Measurements from ENCODE around the gene BRD1.

DNA sequence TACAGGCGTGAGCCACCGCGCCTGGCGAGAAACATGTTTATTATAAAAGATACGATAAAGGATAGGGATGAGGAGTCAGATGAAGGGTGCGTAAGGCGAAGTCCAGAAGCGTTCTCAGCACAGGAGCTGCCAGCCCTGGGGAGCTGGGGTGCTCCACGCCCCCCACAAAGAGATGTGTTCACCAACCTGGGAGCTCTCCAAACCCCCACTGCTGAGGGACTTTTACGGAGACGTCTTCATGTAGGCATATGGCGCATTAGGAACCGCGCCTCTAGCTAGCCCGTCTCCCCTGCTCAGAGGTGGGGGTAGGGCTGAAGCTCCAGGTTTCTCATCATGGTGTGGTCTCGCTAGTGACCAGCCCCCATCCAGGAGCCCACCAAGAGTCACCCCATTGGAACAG, 17.6 kb upstream of the BRD1 start:
- TF ChIP-seq, protein P1, sequence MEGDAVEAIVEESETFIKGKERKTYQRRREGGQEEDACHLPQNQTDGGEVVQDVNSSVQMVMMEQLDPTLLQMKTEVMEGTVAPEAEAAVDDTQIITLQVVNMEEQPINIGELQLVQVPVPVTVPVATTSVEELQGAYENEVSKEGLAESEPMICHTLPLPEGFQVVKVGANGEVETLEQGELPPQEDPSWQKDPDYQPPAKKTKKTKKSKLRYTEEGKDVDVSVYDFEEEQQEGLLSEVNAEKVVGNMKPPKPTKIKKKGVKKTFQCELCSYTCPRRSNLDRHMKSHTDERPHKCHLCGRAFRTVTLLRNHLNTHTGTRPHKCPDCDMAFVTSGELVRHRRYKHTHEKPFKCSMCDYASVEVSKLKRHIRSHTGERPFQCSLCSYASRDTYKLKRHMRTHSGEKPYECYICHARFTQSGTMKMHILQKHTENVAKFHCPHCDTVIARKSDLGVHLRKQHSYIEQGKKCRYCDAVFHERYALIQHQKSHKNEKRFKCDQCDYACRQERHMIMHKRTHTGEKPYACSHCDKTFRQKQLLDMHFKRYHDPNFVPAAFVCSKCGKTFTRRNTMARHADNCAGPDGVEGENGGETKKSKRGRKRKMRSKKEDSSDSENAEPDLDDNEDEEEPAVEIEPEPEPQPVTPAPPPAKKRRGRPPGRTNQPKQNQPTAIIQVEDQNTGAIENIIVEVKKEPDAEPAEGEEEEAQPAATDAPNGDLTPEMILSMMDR (IDR thresholded peaks at IDR 0.05), result no peak
- no peak for TF ChIP-seq POLR2A (IDR thresholded peaks at IDR 0.05)

All from suprapubic skin (tissue), 3 donors.